ENCODE measurements around the gene LAIR1.

LAIR1 gene

GRCh38 chr19:54407780-54408179 lies 43.0 kb upstream of the LAIR1 start:
- Histone ChIP-seq H3K9me3 (ENCODE audit: control insufficient read depth, insufficient read depth, low read depth, low read length) (no peaks in the 10 kb centered on the region), H3K36me3 (ENCODE audit: control insufficient read depth in 2 of 2, insufficient read depth in 1 of 2, low read length in 2 of 2) (no peaks in the 10 kb centered on the region), H3K27ac (ENCODE audit: extremely low read depth, low read depth, low read length) (no peak overlapping the region), H3K4me3 (ENCODE audit: low read depth, low read length) (no peak overlapping the region), H3K4me1 (ENCODE audit: control insufficient read depth, insufficient read depth, low read length) (no peaks in the 10 kb centered on the region)
- ChIA-PET CTCF (interaction anchor here (1.9 kb wide), 1 partner anchor 17 kb away, joined by 10 read pairs; no protein-coding TSS in a partner anchor), POLR2A (no interaction called here)
- TF ChIP-seq ZNF792 (tag by site-specific recombination; IDR thresholded peaks at IDR 0.05) (no peak), PRDM10 (tag by site-specific recombination; IDR thresholded peaks at IDR 0.05) (no peak), ZIC2 (tag by site-specific recombination; IDR thresholded peaks at IDR 0.05) (no peak), ZNF426 (tag by site-specific recombination; IDR thresholded peaks at IDR 0.05) (no peak), ZNF560 (tag by site-specific recombination; IDR thresholded peaks at IDR 0.05; ENCODE audit: borderline replicate concordance) (no peak), ZNF174 (tag by site-specific recombination; IDR thresholded peaks at IDR 0.05) (no peak), ZNF837 (tag by site-specific recombination; IDR thresholded peaks at IDR 0.05) (no peak), ZNF600 (tag by site-specific recombination; IDR thresholded peaks at IDR 0.05) (no peak), ZNF266 (tag by site-specific recombination; IDR thresholded peaks at IDR 0.05; ENCODE audit: low read depth) (no peak), ZNF664 (tag by site-specific recombination; IDR thresholded peaks at IDR 0.05) (no peak), HOXD13 (CRISPR knock-in tag; IDR thresholded peaks at IDR 0.05; ENCODE audit: borderline replicate concordance) (no peak), ZNF394 (tag by site-specific recombination; IDR thresholded peaks at IDR 0.05; ENCODE audit: borderline replicate concordance) (no peak), SALL2 (tag by site-specific recombination; IDR thresholded peaks at IDR 0.05; ENCODE audit: borderline replicate concordance) (no peak), ZFP37 (tag by site-specific recombination; IDR thresholded peaks at IDR 0.05) (no peak), ZBTB11 (tag by site-specific recombination; conservative IDR thresholded peaks at IDR 0.05; ENCODE audit: low read depth) (no peak), ZNF514 (tag by site-specific recombination; IDR thresholded peaks at IDR 0.05) (no peak), ZNF132 (tag by site-specific recombination; IDR thresholded peaks at IDR 0.05; ENCODE audit: borderline replicate concordance) (no peak), SCRT1 (tag by site-specific recombination; IDR thresholded peaks at IDR 0.05; ENCODE audit: borderline replicate concordance) (no peak)

GRCh38 chr19:54405628-54406027 lies 40.9 kb upstream of the LAIR1 start:
- ChIA-PET POLR2A (no interaction called here), CTCF (no interaction called here)
- Histone ChIP-seq H3K27ac (ENCODE audit: extremely low read depth, low read depth, low read length) (no peak overlapping the region), H3K4me1 (ENCODE audit: control insufficient read depth, insufficient read depth, low read length) (no peaks in the 10 kb centered on the region), H3K4me3 (ENCODE audit: low read depth, low read length) (no peak overlapping the region), H3K9me3 (ENCODE audit: control insufficient read depth, insufficient read depth, low read depth, low read length) (no peaks in the 10 kb centered on the region), H3K36me3 (ENCODE audit: control insufficient read depth in 2 of 2, insufficient read depth in 1 of 2, low read length in 2 of 2) (no peaks in the 10 kb centered on the region)
- no peak for TF ChIP-seq ZNF776 (tag by site-specific recombination; IDR thresholded peaks at IDR 0.05; ENCODE audit: borderline replicate concordance)
- TF ChIP-seq PRDM1 (tag by site-specific recombination; IDR thresholded peaks at IDR 0.05): peak; percentile 89
- no peak for TF ChIP-seq ZNF350 (tag by site-specific recombination; IDR thresholded peaks at IDR 0.05)
- TF ChIP-seq ZNF366 (tag by site-specific recombination; conservative IDR thresholded peaks at IDR 0.05): 0 out of 2 replicates have a peak, but pooled peaks have one; percentile 30
